ENCODE data around the gene AP3S1. TPM values are rescaled to one million over a fixed set of nuclear protein-coding genes. Genes with fewer than 3 reads are reported as not detected.

Gene AP3S1
- total and polyA plus RNA-seq, 2 of the 13 experiments (the other 11 are each of a cell fraction or from before 2014, with no cell fraction given) = 50.5 to 85.9 TPM

GRCh38 chr5:115934388-115934974, 92.7 kb downstream of the AP3S1 start:
- WGBS (ENCODE audit: low lambda C conversion rate) = 36% methylated on average over 10 of the region's 10 CpGs
- POLR2A ChIA-PET = no interaction called here
- FAIRE-seq = no peak
- intact Hi-C loops (cut with micrococcal nuclease; ENCODE audit: unreplicated experiment) = no loop called here
- Histone ChIP-seq H3K9me3 (ENCODE audit: low read length) (no peaks in the 10 kb centered on the region), H3K4me1 (ENCODE audit: insufficient read depth, low read length) (no peaks in the 10 kb centered on the region), H3K9ac (ENCODE audit: insufficient read depth, low read depth, low read length) (no peak overlapping the region), H3K27ac (ENCODE audit: extremely low read length, insufficient read depth, low read length) (no peak overlapping the region), H4K20me1 (ENCODE audit: insufficient read depth, low read length) (no peaks in the 10 kb centered on the region; the same call in 1 of the 2 replicates), H3K79me2 (ENCODE audit: insufficient read depth, low read length) (no peaks in the 10 kb centered on the region), H3K4me3 (replicated peaks in 1 of 3; ENCODE audit: insufficient read depth in 1 of 3, low read depth in 2 of 3, low read length in 3 of 3) (no peak overlapping the region), H3K4me2 (ENCODE audit: low read depth, low read length) (no peak overlapping the region), H3K36me3 (replicated peaks in 1 of 2; ENCODE audit: control insufficient read depth in 1 of 2, insufficient read depth in 2 of 2, low read length in 2 of 2) (no peaks in the 10 kb centered on the region), H2AFZ (ENCODE audit: low read length) (no peak overlapping the region), H3K27me3 (ENCODE audit: control insufficient read depth in 1 of 2, insufficient read depth in 2 of 2, low read length in 2 of 2) (no peaks in the 10 kb centered on the region; a peak in 1 of 5 replicates)
- in situ Hi-C loops (cut with HindIII; ENCODE audit: extremely low pct_ligation_motif_present, low pct_unique_long_range_greater_than_20kb) = no loop called here
- no peak for ATAC-seq
- no peak for DNase-seq (ENCODE audit: low spot score)
- no TSS peak for BruUV-seq (replicated peaks)
- TF ChIP-seq NKX3-1 (CRISPR knock-in tag; IDR thresholded peaks at IDR 0.05) (no peak), ZFX (CRISPR knock-in tag; IDR thresholded peaks at IDR 0.05; ENCODE audit: low read depth) (no peak), ESRRA (CRISPR knock-in tag; IDR thresholded peaks at IDR 0.05; ENCODE audit: low read depth) (no peak)
- CTCF ChIA-PET (ENCODE audit: low intra/inter-chr PET ratio, low total read pairs) = no interaction called here

GRCh38 chr5:115936031-115936430, 94.3 kb downstream of the AP3S1 start:
- Histone ChIP-seq H3K9me3 (ENCODE audit: low read length) (no peaks in the 10 kb centered on the region), H3K27me3 (ENCODE audit: control insufficient read depth in 1 of 2, insufficient read depth in 2 of 2, low read length in 2 of 2) (no peaks in the 10 kb centered on the region; a peak in 1 of 5 replicates), H4K20me1 (ENCODE audit: insufficient read depth, low read length) (no peaks in the 10 kb centered on the region; the same call in 1 of the 2 replicates), H3K4me2 (ENCODE audit: low read depth, low read length) (no peak overlapping the region), H3K4me3 (replicated peaks in 1 of 3; ENCODE audit: insufficient read depth in 1 of 3, low read depth in 2 of 3, low read length in 3 of 3) (no peak overlapping the region), H3K4me1 (ENCODE audit: insufficient read depth, low read length) (no peaks in the 10 kb centered on the region), H2AFZ (ENCODE audit: low read length) (no peak overlapping the region), H3K36me3 (replicated peaks in 1 of 2; ENCODE audit: control insufficient read depth in 1 of 2, insufficient read depth in 2 of 2, low read length in 2 of 2) (no peaks in the 10 kb centered on the region), H3K9ac (ENCODE audit: insufficient read depth, low read depth, low read length) (no peak overlapping the region), H3K27ac (ENCODE audit: extremely low read length, insufficient read depth, low read length) (no peak overlapping the region), H3K79me2 (ENCODE audit: insufficient read depth, low read length) (no peaks in the 10 kb centered on the region)
- POLR2A ChIA-PET = no interaction called here
- in situ Hi-C loops (cut with HindIII; ENCODE audit: extremely low pct_ligation_motif_present, low pct_unique_long_range_greater_than_20kb) = no loop called here
- no peak for DNase-seq (ENCODE audit: low spot score)
- intact Hi-C loops (cut with micrococcal nuclease; ENCODE audit: unreplicated experiment) = no loop called here
- no TSS peak for BruUV-seq (replicated peaks)
- 0% methylated on average over 1 of the region's 1 CpG for WGBS (ENCODE audit: low lambda C conversion rate)
- ATAC-seq = no peak
- TF ChIP-seq ZBTB26 (CRISPR knock-in tag; IDR thresholded peaks at IDR 0.05; ENCODE audit: borderline replicate concordance) (no peak), BORCS8-MEF2B (CRISPR knock-in tag; IDR thresholded peaks at IDR 0.05) (no peak), ZNF75D (CRISPR knock-in tag; IDR thresholded peaks at IDR 0.05; ENCODE audit: borderline replicate concordance) (no peak), ZBTB8A (CRISPR knock-in tag; IDR thresholded peaks at IDR 0.05; ENCODE audit: borderline replicate concordance, low read depth) (no peak), SAP130 (CRISPR knock-in tag; IDR thresholded peaks at IDR 0.05; ENCODE audit: low read depth) (no peak)
- no peak for FAIRE-seq
- CTCF ChIA-PET (ENCODE audit: low intra/inter-chr PET ratio, low total read pairs) = no interaction called here

Measured in HepG2 (cell line).